ENCODE measurements around the gene FRAT1.
"Not testable (repeated sequence)": the region's sequence is repeated elsewhere in the genome, so short reads cannot be mapped to it uniquely, and the experiment has no call there.

- TF ChIP-seq CTCF, POLR2A (IDR thresholded peaks at IDR 0.05): not testable (repeated sequence)
Observed at GRCh38 chr10:97290576-97291356, 28.3 kb upstream of the FRAT1 start.
